GM21576 (cell line): ENCODE data around the gene FBXO9.
A peak's percentile ranks its signal among the peaks of the same experiment; 100 is the strongest.

Experiments used
- ATAC-seq: cut with Tn5 transposase; IDR thresholded peaks from one replicate; pipeline ENCODE4 v1.9.1; 2021; ENCODE audit warnings: mild to moderate bottlenecking, moderate library complexity; ENCODE audit not compliant: unreplicated experiment

The FBXO9 gene

DNA sequence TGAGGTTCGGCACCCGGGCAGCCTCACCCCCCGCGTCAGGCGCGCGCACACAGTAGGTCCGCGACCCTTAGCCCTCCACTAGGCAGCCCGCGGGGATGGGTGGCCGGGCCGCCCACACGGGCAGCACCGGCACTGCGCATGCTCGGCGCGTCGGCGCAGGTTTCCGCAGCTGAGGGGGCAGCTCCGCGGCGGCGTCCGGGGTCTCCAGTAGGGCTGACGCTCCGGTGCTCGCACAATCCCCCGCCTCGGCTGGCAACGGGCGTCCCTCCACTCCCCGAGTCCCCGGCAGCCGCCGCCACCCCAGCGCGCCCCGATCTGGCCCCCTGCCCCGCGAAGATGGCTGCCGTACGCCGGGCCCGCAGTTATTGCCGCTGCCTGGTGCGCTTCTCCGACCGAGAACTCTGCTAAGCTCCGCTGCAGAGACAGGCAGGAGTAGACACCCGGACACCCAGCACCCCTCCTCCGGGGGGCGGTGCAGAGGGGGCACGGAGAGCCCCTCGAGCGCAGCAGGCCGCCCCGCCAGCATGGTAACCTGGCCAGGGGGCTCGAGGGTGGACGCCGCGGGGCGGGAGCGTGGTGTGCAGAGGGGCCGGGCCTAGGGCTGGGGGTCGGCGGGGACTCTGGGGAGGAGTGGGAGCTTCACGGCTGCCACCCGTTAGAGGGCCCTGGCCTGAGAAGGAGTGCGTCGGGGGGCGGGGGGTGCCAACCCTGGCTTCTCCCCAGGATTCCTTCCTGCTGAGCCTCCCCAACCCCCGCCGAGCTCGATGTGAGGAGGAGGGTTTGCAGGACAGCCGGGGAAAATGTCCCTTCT lies at the start of gene FBXO9:
FBXO9 (plus strand) TSS at position 139 of the 811 bp plus-strand sequence; CDS start at position 525, 386 bp downstream.
- ATAC-seq: peak; percentile 37

DNA sequence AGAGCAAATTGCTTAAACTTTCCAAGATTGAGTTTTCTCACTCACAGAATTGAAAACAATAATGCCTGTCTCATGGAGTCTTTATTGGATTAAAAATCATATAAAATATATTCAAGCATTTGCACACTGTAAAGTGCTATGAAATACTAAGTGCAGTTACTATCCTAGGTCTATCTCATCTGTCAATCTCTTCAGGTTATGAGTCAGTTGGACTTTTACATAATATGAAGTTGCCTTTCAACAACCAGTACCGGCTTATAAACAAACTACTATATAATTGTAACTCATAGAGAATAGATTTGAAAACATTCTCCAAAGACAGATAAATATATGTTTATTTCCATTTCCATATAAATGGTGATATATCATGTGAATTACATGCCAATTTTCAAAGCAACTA lies 49.7 kb upstream of the FBXO9 start:
- ATAC-seq: no peak

DNA sequence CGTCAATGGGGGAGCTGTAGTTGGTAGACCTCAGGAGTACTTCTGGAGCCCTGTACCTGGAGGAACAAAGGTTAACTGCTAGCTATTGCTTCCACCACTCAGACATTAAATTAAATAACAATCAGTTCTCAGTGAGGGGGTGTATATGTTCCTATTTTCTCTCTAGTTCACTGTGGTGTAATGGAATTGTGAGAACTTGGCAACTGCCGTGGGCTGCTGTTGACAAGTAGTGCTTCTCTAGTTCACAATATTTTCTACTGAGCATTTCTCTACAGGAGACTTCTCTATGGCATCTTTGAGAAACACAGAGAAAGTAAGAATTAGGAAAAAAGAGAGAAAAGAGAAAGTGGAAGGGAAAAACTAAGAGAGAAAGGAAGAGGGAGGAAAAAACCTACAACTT lies 46.8 kb upstream of the FBXO9 start:
- ATAC-seq: no peak

DNA sequence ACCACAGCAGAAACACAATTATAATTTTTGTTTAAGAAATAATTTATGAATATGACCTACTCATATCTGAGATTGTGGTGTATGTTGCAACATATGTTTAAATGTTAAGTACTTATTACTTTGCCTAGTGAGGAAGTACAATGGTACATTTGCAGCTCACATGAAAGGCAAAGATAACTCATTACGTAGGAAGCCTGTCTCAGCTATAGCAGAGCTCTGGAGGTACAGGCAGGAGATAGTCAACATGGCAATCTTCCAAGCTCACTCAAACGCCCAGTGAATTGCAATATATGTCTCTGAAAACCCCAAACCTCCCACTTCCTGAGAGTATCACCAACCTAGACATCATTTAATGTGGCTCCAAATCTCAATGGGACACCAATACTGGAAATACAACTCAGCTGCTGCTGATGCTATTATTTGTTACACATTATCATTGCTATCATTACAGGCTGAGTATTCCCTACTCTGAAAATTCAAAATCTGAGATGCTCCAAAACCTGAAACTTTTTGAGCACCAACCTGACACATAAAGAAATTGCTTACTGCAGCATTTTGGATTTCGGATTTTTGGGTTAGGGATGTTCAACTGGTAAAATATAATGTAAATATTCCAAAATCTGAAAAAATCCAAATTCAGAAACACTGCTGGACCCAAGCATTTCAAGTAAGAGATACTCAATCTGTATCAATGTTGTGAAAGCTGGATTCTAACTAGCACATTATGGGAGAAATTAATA lies 45.0 kb upstream of the FBXO9 start:
- ATAC-seq: no peak

DNA sequence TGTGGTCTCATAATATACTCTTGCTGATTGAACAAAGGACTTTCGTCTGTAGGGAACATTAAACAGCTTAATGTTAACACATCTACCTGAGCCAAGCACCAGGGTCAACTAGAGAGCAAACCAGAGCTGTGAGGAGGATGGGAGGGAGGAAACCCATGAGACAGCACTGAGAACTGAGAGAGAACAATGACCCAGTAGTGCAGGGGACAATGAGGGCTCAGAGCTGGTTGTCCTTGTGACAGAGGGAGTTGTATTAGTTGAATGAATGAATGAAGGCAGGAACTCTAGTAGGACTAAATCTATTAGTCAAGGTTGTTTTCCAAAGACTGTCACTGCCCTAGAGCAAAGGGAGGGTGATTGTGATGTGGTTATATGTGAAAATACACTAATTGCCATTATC lies 41.9 kb upstream of the FBXO9 start:
- no peak for ATAC-seq

DNA sequence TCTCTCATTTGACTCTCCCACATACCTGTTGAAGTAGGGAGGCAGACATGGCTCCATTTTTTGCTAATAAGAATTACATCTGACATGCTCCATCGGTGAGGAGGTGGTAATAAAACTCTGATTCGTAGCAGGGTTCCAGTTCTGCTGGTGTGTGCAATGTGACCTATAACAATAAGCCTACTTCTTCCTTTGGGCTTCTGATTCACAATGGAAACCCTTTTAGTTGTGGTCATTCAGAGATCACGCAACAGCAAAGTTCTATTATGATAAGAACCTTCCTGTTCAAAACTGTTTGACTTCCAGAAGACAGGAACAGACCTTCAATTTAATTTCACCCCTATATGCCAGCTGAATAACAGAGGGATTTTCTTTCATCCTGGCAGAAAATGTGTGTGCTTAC lies 38.7 kb upstream of the FBXO9 start:
- no peak for ATAC-seq

DNA sequence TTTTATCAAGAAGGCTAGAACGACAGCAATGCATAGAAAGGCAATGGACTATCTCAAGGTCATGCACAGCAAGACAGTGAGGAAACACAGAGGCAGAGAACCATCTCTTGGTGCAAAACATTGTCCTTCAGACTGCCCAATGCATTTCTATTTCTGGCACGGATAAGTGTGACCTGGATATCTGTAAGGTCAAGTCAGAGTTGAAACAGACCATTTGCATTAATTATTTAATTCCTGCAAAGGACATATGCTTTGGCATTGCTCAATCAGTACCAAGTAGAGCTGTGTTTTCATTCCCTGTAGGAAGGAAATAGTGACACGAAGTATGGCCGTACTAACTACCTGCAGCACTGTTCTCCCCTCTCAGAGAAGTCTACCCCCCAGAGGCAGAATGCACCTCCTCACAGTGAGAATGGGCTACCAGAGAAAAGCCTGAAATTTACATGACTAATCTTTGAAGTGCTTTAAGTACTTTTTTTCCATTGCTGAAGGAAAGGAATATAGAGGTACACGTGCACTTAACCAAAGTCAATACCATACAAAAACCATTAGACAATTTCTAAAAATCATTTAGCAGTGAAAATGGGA lies 38.0 kb upstream of the FBXO9 start:
- no peak for ATAC-seq

DNA sequence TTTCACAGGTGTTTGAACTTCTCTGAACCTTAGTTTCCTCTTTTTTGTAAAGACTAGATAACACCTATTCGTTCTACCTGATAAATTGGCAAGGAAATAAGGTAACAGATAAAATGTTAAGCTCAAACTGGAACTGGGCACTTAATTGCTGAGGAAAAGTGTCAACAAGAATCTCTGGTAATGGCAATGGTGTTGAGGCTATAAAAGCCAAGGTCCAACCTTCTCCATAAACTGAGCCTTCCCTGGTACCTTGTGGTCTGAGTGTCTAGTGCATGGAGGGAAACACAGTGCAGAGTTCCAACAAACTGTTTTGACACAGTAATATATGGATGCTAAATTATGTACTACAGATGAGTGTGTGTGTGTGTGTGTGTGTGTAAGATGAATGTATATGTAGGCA lies 36.7 kb upstream of the FBXO9 start:
- no peak for ATAC-seq

DNA sequence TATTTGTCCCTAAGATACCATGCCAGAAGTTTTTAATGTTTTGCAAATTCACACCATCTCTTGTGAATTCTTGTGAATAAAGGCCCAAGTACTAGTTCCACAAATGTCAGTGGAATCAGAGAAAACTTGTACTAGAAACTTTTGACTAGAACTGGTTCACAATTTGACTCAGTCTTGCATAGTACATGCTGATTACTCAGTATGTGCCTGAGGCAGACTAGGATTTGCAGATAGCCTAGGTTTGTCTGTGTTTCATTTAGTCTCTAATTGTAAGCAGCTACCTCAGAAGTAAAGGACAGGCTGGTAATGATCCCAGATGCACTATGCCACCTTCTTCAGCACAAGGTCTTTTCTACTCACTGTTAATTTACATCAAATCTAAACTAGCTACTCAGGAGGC lies 35.9 kb upstream of the FBXO9 start:
- no peak for ATAC-seq

DNA sequence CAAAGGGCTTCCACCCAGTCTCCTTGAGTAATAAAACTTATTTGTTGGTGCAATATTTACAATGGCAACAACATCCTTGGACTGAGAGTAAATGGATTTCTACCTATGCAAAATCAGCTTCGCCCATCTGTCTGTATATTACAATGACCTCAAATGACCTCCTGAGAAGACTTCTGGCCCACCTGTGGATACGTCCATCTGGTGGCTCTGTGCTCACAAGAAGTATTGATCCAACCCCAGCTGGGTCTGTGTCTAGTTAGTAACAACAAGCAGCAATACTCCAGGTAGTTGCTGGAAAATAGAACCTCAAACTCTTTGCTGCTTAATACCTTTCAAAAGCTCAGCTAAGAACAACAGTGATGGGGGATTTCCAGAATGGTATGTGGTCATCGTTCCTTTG lies 35.4 kb upstream of the FBXO9 start:
- ATAC-seq: no peak

DNA sequence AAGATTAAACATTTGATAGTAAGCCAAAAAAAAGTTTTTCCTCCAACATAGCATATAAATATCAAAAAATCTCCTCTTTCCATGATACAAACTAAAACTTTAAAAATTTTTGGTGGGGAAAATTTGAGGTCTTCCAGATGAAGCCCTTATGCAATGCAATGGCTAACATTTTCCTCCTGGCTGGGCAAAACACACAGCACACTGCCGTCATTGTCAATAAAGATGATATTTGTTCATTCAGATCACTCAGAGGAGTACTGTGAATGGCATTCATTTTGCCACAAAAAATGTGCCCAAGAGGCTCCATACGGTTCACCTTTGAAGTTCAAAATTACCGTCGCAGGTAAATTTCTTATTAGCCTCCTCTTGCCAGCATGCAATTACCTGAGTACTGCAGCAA lies 33.9 kb upstream of the FBXO9 start:
- no peak for ATAC-seq

DNA sequence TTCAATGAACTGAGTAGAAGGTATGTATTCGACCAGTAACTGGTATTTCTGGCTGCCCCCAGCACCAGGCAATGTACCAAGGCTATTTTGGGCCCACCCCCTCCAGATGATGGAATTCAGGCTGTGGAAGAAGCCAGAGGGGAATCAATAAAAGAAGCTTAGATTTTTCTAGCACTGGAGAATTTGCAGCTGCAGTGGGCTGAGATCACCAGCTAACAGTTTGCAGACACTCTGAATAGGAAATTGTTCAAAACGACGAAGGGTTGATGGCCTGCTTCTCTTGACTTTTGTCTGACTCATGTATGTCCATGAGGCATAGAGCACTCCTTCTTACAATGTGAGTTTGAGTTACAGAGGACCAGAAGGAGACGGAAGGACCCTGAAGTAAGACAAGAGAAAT lies 32.4 kb upstream of the FBXO9 start:
- no peak for ATAC-seq

DNA sequence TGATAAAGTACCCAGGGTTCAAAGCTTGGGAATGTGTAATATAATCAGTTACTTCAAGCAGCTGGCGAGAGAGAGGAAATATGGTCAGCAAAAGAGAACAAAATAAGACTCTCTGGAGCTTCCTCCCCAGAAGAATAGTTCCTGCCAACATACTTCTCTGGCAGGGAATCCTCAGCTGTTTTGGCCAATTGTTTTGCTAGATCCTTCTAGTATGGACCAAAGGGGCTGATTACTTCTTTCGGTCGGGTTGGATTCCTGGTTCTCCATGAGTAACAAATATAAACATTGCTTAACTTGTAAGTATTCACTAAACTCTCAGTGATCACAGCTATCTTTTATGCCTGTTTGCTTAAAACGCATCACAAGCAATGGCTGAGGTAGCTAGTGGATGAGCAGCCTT lies 31.4 kb upstream of the FBXO9 start:
- ATAC-seq: no peak

DNA sequence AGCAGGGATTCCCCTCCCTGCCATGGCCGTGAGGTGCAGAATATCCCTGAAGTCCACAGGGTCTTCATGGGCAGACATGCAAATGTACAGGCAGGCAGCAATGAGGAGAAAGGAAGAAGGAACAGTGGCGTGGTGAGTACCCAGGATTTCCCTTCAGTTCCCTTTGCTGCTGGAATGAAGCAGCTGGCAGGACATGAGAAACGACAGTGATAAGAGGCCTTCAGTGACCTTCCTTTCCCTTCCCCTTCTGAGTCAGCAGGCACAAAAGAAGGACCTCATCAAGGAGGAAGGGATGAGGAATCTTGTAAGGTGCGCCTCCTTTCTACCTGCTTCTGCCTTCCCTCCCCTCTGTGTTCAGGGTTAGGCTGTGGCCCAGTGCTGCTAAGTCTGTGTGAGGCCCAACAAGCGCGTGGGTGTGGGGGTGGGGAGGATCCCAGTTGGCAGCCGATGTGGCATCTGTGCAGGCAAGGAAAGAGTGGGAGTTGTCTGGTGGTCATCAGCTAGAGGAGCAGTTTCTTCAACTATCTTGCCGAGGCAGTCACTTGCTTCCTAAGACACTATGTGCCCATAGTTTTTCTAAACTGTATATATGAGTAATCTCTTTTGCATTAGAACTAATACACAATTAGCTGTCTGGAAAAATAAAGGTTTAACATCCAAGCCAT lies 29.5 kb upstream of the FBXO9 start:
- ATAC-seq: no peak

DNA sequence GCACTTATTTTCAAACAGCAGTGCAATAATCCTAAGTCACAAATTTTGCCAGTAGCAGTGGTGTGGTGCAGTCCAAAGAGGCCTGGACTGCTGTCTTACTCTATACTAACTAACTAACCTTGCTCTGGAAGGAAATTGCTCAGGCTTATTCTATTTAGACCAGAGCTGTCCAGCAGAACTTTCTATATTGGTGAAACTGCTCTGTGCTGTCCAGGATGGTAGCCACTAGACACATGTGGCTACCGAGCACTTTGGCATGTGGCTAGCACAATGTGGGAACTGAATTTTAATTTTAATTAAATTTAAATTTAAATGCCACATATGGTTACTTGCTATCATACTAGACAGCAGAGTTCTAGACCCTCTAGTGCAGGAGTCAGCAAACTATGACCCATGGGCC lies 27.1 kb upstream of the FBXO9 start:
- no peak for ATAC-seq

DNA sequence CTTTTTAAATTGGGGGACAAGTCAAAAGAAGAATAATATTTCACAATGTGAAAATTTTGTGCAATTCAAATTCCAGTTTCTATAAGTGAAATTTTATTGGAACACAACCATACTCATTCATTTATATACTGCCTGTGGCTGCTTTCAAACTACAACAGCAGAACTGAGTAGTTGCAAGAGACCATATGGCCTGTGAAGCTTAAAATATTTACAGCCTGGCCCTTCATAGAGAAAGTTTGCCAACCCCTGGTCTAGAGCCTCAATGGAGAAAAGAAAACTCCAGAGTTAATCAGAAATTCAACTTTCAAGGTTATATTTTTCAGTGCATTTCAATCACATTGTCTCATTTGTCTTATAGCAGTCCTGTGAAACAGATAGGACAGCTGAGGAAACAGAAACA lies 26.6 kb upstream of the FBXO9 start:
- no peak for ATAC-seq

DNA sequence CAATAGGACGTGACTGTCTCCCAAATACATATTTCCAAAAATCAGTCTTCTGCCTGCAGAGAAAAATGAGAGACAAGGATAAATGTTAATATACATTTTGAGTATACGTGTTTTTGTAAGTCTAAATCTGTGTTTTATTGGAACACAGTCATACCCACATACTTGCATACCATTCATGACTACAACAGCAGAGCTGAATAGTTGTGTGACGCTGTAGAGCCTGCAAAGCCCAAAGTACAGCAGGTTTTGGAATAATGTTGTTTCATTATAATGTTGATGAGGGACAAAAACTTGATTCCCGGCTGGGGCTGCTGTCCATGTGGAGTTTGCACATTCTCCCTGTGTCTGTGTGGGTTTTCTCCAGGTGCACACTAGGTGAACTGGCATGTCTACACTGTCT lies 23.8 kb upstream of the FBXO9 start:
- ATAC-seq: no peak

DNA sequence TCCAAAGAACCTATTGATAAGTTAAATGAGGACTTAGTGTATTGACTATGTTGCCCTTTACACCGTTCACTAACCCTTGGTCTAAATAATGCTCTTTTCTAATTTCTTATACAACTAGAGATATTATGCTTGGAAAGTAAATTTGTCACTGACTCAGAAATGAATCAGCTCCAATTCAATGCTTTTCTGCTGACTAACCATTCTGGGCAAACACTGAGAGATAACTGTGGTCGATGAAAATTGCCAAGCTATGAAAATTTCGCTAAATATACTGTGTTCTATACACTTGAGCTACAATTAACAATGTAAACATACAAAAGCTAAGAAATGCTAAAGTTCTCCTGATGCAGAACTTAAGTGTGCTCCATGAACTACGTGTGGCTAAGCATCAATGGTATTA lies 23.1 kb upstream of the FBXO9 start:
- no peak for ATAC-seq

DNA sequence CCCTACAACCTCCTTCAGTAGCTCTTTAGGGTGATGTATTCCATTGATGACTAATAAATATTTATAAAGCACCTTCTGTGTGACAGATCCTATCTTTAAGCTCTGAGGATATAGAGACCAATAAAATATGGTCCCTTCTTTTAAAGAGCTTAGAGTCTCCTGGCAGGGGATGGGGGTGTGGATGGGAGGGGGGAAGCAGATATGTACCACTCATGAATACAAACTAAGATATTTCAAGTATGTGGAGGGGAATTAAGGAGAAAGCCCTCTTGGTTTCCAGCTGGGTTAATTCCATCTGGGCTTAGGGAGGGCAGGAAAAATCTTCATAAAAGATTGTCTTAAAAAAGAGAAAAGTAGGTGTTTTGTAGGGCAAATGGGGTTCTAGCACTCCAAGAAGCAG lies 21.6 kb upstream of the FBXO9 start:
- no peak for ATAC-seq

DNA sequence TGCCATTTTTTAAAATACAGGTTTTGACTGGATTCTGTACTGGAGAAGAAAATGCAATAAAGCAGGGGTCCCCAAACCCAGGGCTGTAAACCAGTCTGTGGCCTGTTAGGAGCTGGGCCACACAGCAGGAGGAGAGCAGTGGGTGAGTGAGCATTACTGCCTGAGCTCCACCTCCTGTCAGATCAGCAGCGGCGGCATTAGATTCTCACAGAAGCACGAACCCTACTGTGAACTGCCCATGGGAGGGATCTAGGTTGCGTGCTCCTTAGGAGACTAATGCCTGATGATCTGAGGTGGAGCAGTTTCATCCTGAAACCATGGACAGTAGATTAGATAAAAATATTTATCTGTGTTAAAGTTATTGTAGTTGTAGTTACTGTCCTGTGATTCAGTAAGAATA lies 21.1 kb upstream of the FBXO9 start:
- no peak for ATAC-seq

DNA sequence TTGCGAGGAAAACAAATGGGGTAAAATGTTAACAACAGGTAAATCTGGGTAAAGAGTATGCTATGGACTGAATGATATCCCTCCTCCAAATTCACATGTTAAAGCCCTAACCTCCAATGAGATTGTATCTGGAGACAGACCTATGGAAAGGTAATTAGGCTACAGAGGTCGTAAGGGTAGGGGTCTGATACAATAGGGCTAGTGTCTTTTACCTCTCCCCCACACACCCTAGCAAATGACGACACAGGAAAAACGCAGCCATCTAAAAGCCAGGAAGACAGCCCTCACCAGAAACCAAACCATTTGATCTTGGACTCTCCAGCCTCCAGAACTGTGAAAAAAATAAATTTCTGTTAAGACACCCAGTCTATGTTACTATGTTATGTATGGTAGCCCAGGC lies 20.6 kb upstream of the FBXO9 start:
- no peak for ATAC-seq
